Activated naive CD8-positive, alpha-beta T cell (primary cell): ENCODE data around the gene TK2.
A peak's percentile ranks its signal among the peaks of the same experiment; 100 is the strongest.
"Not testable (repeated sequence)": the region's sequence is repeated elsewhere in the genome, so short reads cannot be mapped to it uniquely, and the experiment has no call there.

Experiments
- H3K27ac Mint-ChIP-seq: one replicate; pipeline ENCODE4 v1.8.0; 2021; ENCODE audit warnings: mixed read lengths
- H3K27me3 Mint-ChIP-seq: one replicate; pipeline ENCODE4 v1.8.0; 2021; ENCODE audit warnings: mixed read lengths
- H3K36me3 Mint-ChIP-seq: one replicate; pipeline ENCODE4 v1.8.0; 2021; ENCODE audit warnings: mixed read lengths
- H3K4me1 Mint-ChIP-seq: one replicate; pipeline ENCODE4 v1.8.0; 2021; ENCODE audit warnings: low read depth, mixed read lengths
- H3K4me3 Mint-ChIP-seq: one replicate; pipeline ENCODE4 v1.8.0; 2021; ENCODE audit warnings: mild to moderate bottlenecking, mixed read lengths
- H3K9me3 Mint-ChIP-seq: one replicate; pipeline ENCODE4 v1.8.0; 2021; ENCODE audit warnings: low read depth, mixed read lengths

The TK2 gene

GRCh38 chr16:66580605-66581209, 30.8 kb upstream of the TK2 start:
- no peak overlapping the region for H3K27ac Mint-ChIP-seq
- H3K9me3 Mint-ChIP-seq: no peaks in the 10 kb centered on the region
- peaks cover 1% of the 10 kb centered on the region for H3K27me3 Mint-ChIP-seq
- H3K36me3 Mint-ChIP-seq: no peaks in the 10 kb centered on the region
- H3K4me3 Mint-ChIP-seq: no peak overlapping the region
- H3K4me1 Mint-ChIP-seq: peaks cover 15% of the 10 kb centered on the region

- Mint-ChIP-seq H3K27ac (peak within 1 kb of the TSS; percentile 16), H3K4me3 (peak within 1 kb of the TSS; percentile 75), H3K9me3 (no peaks in the 10 kb centered on the region), H3K27me3 (peaks cover 1% of the 10 kb centered on the region), H3K36me3 (no peaks in the 10 kb centered on the region), H3K4me1 (peaks cover 15% of the 10 kb centered on the region)
Measured at GRCh38 chr16:66578651-66579531, 29.0 kb upstream of the TK2 start, which contains the start of gene CMTM2. Gene CMTM2 (plus strand): TSS chr16:66579463. CDS start chr16:66579608, 145 bp downstream.

DNA sequence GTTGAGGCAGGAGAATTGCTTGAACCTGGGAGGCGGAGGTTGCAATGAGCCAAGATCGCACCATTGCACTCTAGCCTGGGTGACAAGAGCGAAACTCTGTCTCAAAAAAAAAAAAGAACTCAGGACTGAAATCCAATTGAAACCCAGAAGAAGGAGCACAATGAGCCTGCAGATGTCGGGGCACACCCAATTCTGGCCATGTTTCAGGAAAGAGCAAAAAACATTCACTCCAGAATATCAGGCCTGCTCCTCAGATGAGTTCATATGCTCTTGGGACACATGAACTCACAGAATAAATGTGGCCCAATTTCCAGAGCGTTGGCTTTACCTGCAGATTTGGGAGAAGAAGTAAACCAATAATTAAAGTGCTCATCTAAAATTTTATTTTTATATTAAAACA, 26.4 kb upstream of the TK2 start:
- no peak overlapping the region for H3K27ac Mint-ChIP-seq
- H3K36me3 Mint-ChIP-seq: no peaks in the 10 kb centered on the region
- H3K4me1 Mint-ChIP-seq: peaks cover 15% of the 10 kb centered on the region
- peaks cover 1% of the 10 kb centered on the region for H3K27me3 Mint-ChIP-seq
- H3K4me3 Mint-ChIP-seq: no peak overlapping the region
- H3K9me3 Mint-ChIP-seq: no peaks in the 10 kb centered on the region

- Mint-ChIP-seq H3K27ac (no peak overlapping the region), H3K4me3 (no peak overlapping the region), H3K36me3 (no peaks in the 10 kb centered on the region), H3K4me1 (peaks cover 15% of the 10 kb centered on the region), H3K9me3 (no peaks in the 10 kb centered on the region), H3K27me3 (no peaks in the 10 kb centered on the region)
Measured at GRCh38 chr16:66575060-66575459, 25.1 kb upstream of the TK2 start.

- Mint-ChIP-seq H3K36me3 (no peaks in the 10 kb centered on the region), H3K4me3 (no peak overlapping the region), H3K27me3 (no peaks in the 10 kb centered on the region), H3K27ac (no peak overlapping the region), H3K9me3 (no peaks in the 10 kb centered on the region), H3K4me1 (peaks cover 11% of the 10 kb centered on the region)
Measured at GRCh38 chr16:66574531-66574930, 24.6 kb upstream of the TK2 start.

- Mint-ChIP-seq H3K9me3 (no peaks in the 10 kb centered on the region), H3K4me1 (peaks cover 10% of the 10 kb centered on the region), H3K4me3 (no peak overlapping the region), H3K27me3 (no peaks in the 10 kb centered on the region), H3K27ac (no peak overlapping the region), H3K36me3 (no peaks in the 10 kb centered on the region)
Measured at GRCh38 chr16:66574081-66574480, 24.2 kb upstream of the TK2 start.

DNA sequence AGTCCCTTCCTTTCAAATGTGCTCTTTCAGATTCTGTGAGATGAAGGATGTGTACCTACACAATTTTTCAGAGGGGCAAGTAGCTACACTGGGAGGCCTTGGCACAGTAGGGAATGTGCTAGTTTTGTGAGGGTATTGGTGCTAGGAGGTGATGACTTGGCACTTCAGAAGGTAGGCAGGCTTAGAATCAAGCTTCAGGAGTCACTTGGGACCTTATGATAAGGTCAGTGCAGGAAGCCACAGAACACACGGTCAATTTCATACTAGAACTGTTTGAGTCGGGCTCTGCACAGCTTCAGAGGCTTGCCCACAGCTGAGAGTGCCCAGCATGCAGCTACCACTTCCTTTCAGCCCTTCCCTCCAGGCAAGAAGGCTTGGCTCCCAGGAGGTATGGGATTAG, 22.4 kb upstream of the TK2 start:
- Mint-ChIP-seq H3K27me3 (no peaks in the 10 kb centered on the region), H3K36me3 (peaks cover 5% of the 10 kb centered on the region), H3K4me1 (peaks cover 8% of the 10 kb centered on the region), H3K4me3 (no peak overlapping the region), H3K9me3 (no peaks in the 10 kb centered on the region), H3K27ac (no peak overlapping the region)

DNA sequence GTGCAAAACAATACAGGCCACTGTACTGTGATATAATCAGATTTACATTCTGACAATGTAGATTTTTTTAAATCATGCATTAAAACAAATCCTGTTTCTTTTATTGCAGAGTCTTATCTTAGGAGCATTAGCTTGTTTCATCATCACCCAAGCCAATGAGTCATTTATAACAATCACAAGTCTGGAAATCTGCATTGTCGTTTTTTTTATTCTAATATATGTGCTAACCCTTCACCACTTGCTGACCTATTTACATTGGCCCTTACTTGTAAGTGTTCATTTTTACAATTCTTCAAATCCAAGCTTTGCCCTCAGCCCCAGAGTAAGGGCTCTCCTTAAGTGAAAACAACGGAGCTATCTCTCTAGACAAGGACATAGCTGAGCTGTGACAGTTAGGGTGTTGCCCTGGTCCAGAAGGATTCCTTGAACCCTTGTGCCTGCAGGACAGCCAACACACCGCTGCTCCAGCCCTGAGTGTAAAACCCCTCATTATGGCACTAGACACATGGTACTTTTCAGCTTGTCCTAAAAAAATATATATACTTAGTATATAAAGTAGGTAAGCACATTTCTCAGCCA, 20.0 kb upstream of the TK2 start:
- peaks cover 8% of the 10 kb centered on the region for H3K4me1 Mint-ChIP-seq
- H3K27me3 Mint-ChIP-seq: no peaks in the 10 kb centered on the region
- no peaks in the 10 kb centered on the region for H3K9me3 Mint-ChIP-seq
- H3K36me3 Mint-ChIP-seq: peaks cover 8% of the 10 kb centered on the region
- peak overlapping the region; percentile 11 for H3K27ac Mint-ChIP-seq
- no peak overlapping the region for H3K4me3 Mint-ChIP-seq

DNA sequence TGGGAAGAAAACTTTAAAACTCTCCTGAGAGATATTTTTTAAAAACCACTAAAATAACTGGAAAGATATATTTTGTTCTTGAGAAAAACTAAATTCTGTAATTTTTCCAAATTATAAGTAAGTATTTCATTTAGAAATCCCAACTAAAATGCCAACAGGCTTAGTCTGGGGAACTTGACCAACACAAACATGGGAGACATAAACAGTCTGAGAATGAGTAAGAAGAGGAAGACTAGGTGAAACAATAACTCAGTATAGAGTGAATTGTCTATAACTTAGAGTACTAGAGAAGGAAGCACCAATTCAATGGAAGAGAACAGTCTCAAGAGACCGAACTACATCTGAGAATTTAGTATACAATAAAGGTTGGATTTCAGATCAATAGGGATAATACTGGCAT, 19.2 kb upstream of the TK2 start:
- no peaks in the 10 kb centered on the region for H3K9me3 Mint-ChIP-seq
- no peaks in the 10 kb centered on the region for H3K27me3 Mint-ChIP-seq
- H3K4me1 Mint-ChIP-seq: peaks cover 9% of the 10 kb centered on the region
- no peak overlapping the region for H3K4me3 Mint-ChIP-seq
- H3K27ac Mint-ChIP-seq: peak overlapping the region; percentile 11
- peaks cover 8% of the 10 kb centered on the region for H3K36me3 Mint-ChIP-seq

- Mint-ChIP-seq H3K4me3 (no peak overlapping the region), H3K27ac (no peak overlapping the region), H3K9me3 (no peaks in the 10 kb centered on the region), H3K36me3 (peaks cover 8% of the 10 kb centered on the region), H3K27me3 (no peaks in the 10 kb centered on the region), H3K4me1 (peaks cover 16% of the 10 kb centered on the region)
Measured at GRCh38 chr16:66568355-66568754, 18.4 kb upstream of the TK2 start.

DNA sequence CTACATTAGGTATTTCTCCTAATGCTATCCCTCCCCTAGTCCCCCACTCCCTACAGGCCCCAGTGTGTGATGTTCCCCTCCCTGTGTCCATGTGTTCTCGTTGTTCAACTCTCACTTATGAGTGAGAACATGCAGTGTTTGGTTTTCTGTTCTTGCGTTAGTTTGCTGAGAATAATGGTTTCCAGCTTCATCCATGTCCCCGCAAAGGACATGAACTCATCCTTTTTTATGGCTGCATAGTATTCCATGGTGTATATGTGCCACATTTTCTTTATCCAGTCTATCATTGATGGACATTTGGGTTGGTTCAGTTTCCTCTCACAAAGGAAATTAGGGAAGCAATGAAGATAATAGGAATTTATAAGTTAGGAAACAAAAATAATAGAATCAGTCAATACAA, 17.3 kb upstream of the TK2 start:
- not testable (repeated sequence) for H3K4me3 Mint-ChIP-seq, H3K27me3 Mint-ChIP-seq, H3K36me3 Mint-ChIP-seq, H3K9me3 Mint-ChIP-seq
- Mint-ChIP-seq H3K4me1 (peaks cover 27% of the 10 kb centered on the region), H3K27ac (peak overlapping the region; percentile 70)

GRCh38 chr16:66566051-66566901, 16.4 kb upstream of the TK2 start, which contains the start of gene CMTM1:
Gene CMTM1 (plus strand): TSS chr16:66566439. CDS start chr16:66566514, 75 bp downstream.
- no peaks in the 10 kb centered on the region for H3K9me3 Mint-ChIP-seq
- no peaks in the 10 kb centered on the region for H3K27me3 Mint-ChIP-seq
- no peak within 1 kb of the TSS for H3K4me3 Mint-ChIP-seq
- peak within 1 kb of the TSS; percentile 70 for H3K27ac Mint-ChIP-seq
- H3K4me1 Mint-ChIP-seq: peaks cover 36% of the 10 kb centered on the region
- H3K36me3 Mint-ChIP-seq: peaks cover 8% of the 10 kb centered on the region

DNA sequence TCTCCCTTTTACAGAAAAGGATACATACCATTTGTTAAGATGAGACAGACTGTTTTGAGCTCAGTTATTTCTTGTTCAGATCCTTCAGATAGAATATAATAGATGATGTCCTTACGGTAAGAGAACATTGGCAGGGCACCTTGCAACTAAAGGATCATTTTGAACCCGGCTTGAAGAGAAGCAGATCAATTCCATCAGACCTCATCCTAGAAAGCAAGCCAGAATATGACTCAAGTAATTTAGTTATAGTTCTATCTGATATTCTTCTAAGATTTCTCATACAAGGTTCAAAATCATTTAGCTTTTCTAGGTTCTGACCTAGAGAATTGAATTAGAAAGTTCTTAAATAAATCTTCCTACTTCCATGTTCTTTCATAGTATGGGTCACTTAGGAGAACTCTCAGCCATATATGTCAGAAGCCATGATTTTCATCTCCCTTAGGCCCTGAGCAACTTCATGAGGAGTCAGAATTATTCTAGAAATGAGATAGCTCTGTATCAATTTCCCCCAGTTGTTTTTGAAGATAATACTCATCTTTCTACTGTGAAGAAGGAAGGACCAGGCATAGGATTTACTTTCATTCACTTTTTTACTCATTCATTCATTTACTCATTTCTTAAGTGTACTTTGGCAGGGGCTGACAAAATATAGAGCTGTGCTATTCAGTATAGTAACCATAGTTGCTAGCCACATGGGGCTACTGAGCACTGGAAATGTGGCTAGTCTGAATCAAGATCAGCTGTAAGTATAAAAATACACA, 13.8 kb upstream of the TK2 start:
- peaks cover 44% of the 10 kb centered on the region for H3K4me1 Mint-ChIP-seq
- H3K4me3 Mint-ChIP-seq: no peak overlapping the region
- H3K9me3 Mint-ChIP-seq: no peaks in the 10 kb centered on the region
- H3K27me3 Mint-ChIP-seq: no peaks in the 10 kb centered on the region
- H3K27ac Mint-ChIP-seq: peak overlapping the region; percentile 59
- peaks cover 8% of the 10 kb centered on the region for H3K36me3 Mint-ChIP-seq

GRCh38 chr16:66562986-66563385, 13.1 kb upstream of the TK2 start:
- Mint-ChIP-seq H3K27me3 (no peaks in the 10 kb centered on the region), H3K27ac (peak overlapping the region; percentile 59), H3K36me3 (peaks cover 8% of the 10 kb centered on the region), H3K9me3 (no peaks in the 10 kb centered on the region), H3K4me3 (no peak overlapping the region), H3K4me1 (peaks cover 47% of the 10 kb centered on the region)
